Stimulated activated CD8-positive, alpha-beta memory T cell treated with anti-CD3 and anti-CD28 coated beads, Interleukin-15, amount 100 ng/mL, for 1 hour (primary cell): ENCODE data around the gene TMEM61.

ENCODE experiments used
- DNase-seq: peaks from one replicate; pipeline ENCODE4 v3.0.0-alpha.2; 2020; ENCODE audit warnings: low read depth

Gene TMEM61

DNA sequence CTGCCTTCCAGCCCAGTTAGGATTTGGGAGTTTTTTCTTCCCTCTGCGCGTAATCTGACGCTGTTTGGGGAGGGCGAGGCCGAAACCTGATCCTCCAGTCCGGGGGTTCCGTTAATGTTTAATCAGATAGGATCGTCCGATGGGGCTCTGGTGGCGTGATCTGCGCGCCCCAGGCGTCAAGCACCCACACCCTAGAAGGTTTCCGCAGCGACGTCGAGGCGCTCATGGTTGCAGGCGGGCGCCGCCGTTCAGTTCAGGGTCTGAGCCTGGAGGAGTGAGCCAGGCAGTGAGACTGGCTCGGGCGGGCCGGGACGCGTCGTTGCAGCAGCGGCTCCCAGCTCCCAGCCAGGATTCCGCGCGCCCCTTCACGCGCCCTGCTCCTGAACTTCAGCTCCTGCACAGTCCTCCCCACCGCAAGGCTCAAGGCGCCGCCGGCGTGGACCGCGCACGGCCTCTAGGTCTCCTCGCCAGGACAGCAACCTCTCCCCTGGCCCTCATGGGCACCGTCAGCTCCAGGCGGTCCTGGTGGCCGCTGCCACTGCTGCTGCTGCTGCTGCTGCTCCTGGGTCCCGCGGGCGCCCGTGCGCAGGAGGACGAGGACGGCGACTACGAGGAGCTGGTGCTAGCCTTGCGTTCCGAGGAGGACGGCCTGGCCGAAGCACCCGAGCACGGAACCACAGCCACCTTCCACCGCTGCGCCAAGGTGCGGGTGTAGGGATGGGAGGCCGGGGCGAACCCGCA, 59.1 kb downstream of the TMEM61 start, which contains the start of gene PCSK9:
Gene PCSK9, plus strand, starts transcription at position 207 of the 741 bp plus-strand sequence. Its CDS starts 290 bp downstream, at position 497.
- no peak for DNase-seq

DNA sequence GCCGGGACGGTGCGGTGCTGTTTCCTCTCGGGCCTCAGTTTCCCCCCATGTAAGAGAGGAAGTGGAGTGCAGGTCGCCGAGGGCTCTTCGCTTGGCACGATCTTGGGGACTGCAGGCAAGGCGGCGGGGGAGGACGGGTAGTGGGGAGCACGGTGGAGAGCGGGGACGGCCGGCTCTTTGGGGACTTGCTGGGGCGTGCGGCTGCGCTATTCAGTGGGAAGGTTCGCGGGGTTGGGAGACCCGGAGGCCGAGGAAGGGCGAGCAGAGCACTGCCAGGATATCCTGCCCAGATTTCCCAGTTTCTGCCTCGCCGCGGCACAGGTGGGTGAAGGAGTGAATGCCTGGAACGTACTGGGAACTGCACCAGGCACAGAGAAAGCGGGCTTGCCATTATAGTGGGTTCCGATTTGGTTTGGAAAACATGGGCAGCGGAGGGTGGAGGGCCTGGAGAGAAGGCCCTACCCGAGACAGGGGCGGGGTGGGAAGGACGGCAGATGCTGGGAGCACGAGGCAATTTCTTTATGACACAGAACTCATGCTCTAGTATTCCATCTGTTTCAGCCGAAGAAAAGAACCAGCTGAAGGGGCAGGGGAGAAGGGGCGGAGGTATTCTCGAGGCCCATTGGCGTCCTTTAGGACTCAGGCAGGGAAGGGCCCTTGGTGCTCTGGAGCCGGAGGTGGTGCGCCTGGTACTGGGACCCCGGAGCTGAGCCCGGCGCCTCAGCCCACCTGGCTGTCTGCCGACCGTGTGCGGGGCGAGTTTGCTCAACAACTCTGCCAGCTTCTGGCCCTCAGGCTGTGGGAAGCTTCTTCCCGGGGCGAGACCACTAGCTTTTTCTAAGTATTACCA, 59.9 kb downstream of the TMEM61 start:
- DNase-seq = no peak

DNA sequence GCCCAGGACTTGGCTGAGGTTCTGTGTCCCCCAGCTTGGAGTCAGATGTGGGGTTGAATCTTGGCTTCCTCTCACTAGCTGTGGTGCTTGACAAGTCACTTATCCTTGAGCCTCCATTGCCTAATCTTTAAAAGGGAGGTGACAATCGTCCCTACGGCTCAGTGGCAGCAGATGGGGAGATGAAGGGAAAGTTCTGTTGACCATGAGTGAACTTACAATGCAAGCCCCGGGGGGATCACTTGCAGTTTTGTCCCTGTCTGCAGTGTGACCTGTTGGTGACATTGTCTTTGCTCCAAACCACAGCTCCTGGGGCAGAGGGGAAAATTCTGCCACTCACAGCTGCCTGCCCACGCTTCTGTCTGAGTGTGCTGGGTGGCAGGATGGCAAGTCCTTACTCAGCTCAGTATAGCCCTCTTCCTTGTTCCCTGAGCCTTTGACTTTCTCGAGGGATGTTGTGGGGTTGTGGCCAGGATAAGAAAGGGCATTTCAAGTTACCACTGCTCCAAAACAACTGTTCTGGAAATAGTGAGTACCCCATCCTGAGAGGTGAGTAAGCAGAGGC, 60.6 kb downstream of the TMEM61 start:
- DNase-seq = no peak

DNA sequence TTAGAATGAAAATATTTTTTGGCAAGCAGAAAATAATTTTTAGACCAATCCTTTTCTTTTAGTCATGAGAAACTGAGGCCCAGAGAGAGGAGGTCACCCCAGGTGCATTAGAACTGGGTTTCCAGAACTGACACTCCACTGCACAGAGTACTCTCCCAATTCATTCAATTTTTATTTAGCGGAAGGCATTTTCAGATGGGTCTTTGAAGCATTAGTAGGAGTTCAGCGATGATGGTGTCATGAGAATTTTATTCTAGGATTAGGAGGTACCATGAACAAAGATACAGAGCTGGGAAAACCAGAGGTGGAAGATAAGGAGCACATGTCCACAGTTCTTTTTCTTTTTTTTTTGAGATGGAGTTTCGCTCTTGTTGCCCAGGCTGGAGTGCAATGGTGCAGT, 61.2 kb downstream of the TMEM61 start:
- DNase-seq = no peak
